SHP77 (cell line): ENCODE data around the gene NTN4.
"Not testable (repeated sequence)": the region's sequence is repeated elsewhere in the genome, so short reads cannot be mapped to it uniquely, and the experiment has no call there.

Source experiments
- DNase-seq, 2 experiments: peaks; one replicate each; lab custom pipeline; 2025; lab: John Stamatoyannopoulos, UW

Gene NTN4

DNA sequence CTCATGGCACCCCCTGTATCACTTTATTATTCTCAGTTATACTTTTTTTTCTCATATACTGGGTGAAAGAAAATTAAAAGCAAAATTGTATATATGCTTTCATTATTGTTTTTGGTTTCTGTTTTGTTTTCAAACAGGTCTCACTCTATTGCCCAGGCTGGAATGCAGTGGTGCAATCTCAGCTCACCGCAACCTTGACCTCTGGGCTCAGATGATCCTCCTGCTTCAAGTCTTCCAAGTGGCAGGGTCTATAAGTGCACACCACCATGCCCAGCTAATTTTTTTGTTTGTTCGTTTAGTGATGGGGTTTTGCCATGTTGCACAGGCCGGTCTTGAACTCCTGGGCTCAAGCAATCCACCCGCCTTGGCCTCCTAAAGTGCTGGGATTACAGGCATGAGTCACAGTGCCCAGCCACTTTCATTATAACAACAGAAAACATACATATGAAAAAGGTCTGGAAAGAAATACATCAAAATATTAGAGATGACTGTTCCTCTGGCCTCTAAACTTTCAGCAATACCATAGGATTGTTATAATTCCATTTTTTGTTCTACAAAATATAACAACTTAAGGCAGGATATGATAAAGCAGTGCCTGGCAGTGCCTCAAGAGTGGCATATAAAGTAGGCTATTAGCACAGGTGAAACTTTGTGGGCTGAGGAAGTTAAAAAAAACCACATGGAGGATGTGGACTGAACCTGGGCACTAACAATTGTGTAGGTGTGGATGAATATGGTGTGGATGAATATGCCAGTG, 5.8 kb upstream of the NTN4 start:
- no peak for DNase-seq

DNA sequence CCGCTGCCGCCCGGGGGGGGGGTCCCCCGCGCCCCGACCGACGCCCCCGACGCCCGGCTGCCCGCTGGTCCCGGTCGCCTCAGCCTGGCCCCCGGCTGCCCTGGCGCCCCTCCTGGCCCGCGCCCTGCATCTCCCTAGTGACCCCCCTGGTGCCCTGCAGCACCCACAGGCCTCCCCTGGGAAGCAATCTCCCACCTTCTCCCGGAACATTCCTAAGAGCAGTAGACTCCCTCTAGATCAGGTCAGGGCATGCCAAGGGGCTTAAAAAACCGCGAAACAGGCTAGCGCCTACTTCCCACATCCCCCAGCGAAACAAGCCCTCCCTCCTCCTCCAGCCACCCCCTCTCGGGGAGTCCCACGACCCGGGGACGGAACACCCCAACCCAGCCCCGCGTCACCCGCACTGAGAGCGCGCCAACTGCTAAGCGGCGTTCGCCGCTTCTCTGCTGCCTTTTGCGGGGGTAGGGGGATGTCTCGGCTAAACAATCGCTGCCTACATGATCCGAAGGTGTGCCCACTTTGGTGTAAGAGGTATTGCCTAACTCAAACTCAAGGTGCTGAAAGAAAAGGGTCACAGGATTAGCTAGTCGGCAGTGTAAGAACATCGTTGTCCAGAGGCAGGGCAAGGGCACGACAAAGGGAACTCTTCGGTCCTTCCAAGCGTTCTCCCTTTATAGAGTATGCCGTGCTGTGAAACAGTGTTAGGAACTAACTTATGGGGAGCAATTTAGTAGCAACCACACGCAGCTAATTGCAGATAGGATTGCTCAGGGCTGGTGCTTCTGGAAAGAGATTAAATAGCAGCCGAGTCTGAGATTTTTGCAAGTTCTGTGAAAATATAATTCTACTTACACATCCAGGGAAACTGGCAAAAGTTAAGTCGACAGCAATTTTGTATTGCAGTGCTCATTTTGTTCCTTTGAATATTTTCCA, 619 bp upstream of the NTN4 start:
- DNase-seq = no peak

DNA sequence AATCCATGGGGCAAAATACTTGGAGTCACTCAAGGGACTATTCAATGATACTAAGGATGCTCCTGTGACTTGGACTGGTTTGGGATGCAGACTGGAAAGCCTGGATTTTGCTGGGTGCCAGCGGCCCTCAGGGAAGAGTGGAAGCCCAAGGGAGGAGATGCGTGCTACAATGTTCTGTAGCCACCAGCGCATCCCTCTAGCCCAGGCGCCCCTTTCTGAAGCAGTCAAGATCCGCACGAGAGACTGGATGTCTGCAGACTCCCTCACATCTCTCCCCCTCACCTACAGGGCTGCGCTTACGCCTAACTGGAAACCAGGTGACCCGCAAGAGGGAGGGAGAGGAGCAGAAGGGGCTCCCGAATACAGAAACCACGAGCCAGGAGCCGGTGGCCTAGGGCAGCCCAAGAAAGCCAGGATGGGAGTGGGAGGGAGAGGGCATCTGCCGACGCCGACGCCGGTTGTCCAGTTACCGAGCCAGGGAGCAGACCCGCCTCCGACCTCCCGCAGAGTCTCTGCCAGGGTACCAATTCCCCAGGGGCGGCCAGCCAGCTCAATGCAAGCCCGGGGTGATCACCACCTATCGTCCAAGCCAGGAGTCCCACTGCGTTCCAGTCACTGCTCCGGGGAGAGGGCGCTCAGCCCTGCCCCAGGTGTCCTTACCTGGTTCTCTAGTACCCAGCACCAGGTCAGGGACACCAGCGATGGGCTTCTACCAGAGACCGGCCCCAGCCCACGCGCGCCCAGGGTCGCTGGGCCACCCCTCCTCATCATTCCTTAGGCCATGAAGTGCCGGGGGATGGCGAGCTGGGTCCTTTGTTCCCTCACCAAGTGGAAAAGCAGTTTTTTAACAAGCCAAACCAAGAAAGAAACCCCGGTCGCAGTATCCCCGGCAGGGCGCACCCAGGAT, 1.2 kb downstream of the NTN4 start:
- DNase-seq = peak; percentile 22 to 61

DNA sequence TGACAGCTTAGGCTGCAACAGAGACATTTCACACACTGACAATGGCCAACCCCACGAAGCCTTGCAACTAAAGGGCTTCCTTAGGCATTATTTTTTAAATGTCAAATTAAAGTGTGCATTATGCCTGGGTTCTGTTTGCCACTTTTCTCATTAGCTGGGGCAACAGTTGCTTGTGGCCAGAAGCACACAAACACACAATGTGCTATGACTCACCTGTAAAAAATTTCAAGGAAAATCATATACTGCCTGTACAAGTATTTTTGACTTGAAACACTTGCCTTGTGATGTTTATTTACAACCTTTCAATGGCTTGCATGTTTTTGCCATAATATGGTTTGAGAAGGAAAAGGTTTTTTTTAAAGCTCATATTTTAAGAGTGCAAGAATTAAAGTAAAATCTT, 1.9 kb downstream of the NTN4 start:
- no peak for DNase-seq

DNA sequence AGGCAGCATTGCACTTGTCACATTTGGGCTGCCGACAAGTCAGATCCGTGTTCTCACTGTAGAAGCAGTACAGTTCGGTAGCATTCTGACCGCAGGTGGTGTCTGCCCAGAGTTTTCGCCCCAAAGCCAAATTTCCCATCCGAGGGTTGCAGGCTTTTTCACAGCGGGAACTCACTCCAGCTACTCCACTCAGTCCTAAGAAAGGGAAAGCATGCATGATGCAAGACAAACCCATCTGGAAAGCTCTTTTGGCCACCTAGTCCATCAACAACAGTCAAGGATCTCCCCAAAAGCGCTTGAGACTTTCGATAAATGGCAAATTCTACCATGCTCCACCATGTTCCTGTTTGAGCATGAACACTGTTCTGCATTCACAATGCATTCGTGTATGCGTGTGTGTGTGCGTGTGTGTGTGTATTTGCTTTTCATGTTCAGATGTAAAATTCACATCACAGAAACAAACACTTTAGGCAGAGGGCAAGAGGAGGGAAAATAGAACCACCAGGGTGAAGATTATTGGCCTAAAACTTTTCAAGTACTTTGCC, 3.2 kb downstream of the NTN4 start:
- no peak for DNase-seq

DNA sequence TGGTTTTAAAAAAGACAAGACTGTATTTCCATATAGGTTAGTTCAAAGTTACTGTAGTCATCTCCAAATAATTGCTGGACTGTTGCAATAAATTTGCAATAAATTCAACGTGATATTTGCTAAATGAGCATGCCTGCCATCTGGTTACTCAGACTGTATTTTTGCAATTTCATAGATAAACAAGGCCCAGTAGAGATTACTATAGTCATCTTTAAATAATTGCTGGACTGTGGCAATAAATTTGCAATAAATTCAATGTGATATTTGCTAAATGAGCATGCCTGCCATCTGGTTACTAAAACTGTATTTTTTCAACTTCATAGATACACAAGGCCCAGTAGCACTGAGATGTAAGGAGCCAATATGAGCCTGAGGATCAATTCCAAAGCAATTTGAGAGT, 5.6 kb downstream of the NTN4 start:
- DNase-seq = no peak

DNA sequence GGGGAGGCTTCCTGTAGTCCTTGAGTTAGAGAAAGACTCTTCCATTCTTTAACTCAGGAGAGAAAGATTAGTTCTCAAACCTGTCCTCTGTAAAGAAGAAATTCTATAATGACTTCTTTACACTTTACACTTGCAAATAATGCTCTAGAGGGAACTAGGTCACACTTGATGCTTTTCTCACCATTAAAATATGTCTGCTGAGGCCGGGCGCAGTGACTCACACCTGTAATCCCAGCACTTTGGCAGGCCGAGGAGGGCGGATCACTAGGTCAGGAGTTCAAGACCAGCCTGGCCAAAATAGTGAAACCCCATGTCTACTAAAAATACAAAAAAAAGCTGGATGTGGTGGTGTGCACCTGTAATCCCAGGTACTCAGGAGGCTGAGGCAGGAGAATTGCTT, 6.3 kb downstream of the NTN4 start:
- no peak for DNase-seq

DNA sequence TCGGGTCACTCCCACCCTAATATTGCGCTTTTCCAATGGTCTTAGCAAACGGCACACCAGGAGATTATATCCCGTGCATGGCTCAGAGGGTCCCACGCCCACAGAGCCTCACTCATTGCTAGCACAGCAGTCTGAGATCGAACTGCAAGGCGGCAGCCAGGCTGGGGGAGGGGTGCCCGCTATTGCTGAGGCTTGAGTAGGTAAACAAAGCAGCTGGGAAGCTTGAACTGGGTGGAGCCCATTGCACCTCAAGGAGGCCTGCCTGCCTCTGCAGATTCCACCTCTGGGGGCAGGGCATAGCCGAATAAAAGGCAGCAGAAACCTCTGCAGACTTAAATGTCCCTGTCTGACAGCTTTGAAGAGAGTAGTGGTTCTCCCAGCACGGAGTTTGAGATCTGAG, 15.1 kb downstream of the NTN4 start:
- DNase-seq = not testable (repeated sequence)

DNA sequence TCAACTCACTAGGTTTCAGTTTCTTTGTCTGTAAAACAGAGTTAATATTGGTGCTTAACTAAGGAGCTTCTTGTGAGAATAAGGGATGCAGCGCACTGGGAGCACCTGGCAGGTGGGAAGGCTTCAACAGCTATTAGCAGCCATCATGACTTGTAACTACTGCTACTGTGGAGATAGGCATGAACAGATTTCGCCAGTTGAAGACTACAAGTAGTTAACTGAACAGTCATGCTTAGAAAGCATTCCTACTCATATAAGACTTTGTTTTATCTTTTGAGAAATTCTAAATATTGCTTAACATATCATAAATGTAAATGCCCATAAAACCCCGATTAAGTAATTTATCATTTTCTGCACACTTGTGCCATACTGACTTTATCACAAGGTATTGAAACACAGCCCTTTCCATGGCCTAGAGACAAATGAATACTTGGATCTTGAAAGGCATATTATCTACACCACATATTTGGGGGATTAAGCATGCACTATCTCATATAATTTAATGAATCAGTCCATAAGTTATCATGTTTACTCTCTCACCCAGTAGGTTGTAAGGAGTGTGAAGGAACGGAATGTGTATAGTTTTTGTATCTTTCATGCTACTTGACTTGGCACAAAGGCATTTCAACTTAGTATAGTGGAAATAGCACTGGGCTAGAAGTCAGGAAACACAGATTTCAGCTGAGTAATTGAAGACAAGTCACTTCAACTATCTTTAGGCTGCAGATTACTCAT, 16.1 kb downstream of the NTN4 start:
- DNase-seq = no peak

DNA sequence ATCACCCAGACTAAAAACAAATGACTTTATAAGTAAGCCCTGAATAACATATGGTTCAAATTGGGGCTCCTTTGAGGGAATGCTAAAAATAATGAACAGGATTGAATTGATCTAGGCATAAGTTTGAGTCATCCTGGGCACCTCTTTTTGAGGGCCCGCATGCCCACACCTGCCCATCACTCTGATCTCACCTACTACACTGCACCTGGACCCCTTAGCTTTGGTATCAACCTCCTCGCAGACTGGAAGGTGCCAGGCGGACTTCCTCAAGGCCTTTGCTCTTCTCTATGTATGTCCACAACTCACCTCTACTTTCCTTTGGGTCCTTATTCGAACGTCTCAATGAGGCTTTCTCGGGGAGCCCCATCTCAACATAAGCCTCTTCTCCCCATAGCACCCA, 17.2 kb downstream of the NTN4 start:
- no peak for DNase-seq

DNA sequence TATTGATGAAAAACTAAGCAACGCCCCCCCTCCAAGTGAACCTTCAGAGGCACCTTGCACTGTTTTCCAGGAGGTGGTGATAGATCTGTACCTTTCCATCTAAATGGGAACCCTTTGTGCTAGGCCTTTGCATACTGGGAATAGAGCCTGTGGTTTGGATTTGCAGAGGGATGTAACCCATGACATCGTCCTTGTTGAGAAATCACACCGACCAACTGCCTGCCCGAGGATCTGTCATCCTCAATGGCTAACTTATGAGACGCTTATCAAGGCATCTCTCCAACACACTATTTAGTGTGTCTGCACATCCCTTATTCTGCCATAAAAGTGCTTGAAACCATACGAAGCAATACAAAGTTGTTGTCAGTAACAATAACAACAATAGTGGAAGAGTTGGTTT, 22.9 kb downstream of the NTN4 start:
- no peak for DNase-seq

DNA sequence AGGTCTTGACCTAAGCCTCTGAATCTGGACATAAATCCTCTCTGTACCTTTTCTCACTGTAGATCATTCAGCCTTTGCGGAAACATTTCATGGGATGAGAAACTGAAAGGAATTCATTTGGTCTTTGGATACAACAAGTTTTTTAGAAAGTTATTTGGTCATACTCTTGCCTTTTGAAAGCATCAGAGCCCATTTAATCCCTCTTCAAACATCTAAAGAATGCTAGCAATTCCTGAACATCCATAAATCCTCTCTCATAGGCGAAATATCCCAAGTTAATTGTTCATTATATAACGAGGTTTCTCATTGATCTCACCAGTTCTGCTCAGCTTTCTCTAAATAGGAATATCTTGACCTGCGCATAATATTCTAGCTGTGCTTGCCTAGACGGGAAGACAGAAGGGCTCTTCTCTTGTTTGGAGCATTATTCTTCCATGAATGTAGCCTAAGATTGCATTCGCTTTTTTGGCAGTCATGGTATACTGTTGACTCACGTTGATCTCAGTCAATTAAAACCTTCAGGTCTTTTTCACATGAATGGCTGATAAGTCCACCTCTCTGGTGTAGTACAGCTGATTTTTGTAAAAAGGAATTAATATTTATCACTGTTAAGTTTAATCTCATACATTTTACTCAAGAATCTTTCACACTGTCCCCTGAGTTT, 24.1 kb downstream of the NTN4 start:
- no peak for DNase-seq

DNA sequence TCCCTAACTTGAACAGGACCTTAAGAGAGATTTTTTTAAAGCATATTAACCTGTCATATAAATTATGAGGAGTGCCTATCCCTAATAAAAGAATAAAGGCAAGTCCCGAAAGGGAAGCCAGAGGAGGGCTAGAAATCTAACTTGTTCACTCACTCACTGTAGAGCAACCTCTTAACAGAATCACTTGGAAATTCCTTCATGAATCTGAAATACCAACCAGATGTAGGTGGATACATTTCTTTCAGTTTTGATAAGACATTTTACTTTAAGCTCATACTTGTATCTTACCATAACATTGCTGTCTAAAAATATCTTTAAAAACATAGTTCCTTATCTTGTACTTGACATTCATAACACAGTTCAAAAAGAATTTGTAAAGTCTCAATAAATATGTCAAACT, 25.7 kb downstream of the NTN4 start:
- DNase-seq = no peak

DNA sequence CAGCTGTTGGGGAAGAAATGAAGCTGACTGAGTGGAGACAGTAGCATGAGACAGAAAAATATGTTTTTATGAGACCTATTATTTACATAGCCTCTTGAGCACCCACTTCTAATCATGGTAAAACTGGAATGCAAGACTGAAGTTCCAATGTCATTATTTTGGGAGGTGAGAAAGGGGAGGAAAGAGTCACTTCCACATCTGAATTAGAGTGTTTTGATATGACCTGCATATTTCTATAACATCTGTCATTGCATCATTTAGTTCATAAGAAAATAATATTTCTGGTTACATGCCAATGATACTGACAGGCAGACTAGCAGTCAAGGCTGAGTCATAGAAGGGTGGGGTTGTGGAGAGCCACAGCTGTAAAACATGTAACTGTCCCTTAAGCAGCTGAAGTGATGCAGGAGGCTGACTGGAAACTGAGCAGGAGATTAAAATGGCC, 26.7 kb downstream of the NTN4 start:
- peak; percentile 88 to 89 for DNase-seq

DNA sequence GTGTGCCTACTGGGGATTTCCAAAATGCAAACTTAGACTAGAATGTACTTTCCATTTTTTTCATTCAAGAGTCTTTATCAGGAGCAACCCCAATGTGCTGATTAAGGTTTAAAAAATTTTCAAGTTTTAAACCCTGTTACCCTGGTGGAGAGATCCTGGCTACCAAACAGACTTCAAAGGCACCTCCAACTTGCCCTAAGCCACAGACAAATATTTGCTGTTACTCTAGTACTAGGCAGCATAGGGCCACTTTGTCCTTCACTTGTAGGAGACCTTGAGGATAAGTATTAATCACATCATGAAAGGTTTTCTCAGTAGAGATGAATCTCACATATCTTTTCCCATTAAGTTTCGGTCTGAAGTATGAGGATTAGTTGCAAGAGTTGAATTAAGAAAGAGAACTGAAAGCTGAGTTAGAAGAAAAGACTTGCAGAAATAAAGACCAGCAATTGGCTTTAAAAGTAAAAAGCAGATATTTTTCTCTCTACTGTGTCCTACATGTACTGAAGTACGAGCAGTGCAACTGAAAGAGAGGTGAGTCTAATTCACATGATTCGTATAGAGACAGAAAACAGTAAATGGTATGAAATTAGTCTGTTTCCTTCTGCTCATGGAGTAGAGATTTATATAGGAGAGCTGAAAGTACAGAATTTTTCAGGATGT, 28.3 kb downstream of the NTN4 start:
- peak; percentile 27 to 45 for DNase-seq

DNA sequence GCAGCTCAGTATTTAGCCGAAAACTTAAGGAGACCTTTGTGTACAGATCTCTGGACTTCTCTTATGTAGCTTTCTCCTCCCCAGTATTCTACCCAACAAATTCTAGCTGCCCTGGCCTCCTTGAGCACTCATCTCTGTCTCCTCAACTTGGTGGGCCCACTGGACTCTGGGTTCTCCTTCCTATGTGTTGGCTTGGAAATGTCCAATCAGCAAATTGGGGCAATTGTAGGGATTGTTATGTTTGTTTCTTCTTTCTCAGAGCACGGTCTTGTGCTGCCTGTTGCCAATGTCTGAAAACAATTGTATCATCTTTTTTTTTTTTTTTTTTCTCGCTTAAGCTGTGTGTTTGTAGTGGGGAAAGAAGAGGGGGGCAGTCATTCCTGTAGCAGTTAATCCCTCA, 30.2 kb downstream of the NTN4 start:
- no peak for DNase-seq

DNA sequence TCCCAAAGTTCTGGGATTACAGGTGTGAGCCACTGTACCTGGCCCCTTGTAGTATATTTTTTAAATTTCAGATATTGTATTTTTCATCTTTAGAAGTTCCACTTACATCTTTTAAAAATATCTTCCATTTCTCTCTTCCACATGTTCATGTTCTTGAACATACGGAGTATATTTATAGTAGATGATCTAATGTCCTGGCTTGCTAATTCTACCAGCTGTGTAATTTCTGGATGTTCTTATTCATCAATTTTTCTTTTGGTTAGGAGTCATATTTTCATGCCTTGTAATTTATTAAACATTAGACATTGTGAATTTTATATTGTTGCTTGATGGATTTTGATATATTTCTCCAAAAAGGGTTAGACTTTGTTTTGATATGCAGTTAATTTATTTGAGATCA, 30.8 kb downstream of the NTN4 start:
- DNase-seq = no peak

DNA sequence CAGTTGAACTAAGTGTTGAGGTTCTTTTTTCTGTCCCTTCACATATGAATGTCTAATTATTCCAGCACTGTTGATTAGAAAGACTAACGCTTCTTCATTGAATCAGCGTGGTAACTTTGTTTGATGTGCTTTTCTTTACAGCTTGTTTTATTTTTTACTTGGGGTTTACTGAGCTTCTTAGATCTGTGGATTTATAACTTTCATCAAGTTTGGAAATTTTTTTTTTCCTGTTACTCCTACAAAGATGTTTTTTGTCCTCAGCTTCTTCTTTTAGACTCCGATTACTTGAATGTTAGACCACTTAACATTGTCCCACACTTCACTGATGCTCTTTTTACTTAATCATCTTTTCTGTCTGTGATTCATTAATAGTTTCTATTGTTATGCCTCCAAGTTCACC, 31.5 kb downstream of the NTN4 start:
- DNase-seq = no peak

DNA sequence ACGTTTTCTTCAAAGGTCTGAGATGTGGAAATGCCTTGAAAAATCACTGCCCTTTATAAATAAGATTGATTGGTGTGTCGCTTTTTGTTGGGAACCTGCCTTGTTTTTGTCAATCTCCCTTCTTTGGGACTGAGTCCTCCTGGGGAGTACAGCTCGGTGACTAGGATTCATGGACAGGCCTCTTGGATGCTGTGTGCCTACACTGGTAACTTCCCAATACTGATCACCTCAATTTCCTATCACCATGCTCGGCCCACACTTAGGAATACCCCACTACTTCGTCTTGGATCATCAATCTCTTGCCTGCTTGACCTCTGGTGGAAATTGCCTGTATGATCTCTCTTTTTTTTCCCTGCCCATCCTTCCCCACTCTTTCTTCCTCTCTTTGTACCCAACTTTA, 34.2 kb downstream of the NTN4 start:
- DNase-seq = no peak

DNA sequence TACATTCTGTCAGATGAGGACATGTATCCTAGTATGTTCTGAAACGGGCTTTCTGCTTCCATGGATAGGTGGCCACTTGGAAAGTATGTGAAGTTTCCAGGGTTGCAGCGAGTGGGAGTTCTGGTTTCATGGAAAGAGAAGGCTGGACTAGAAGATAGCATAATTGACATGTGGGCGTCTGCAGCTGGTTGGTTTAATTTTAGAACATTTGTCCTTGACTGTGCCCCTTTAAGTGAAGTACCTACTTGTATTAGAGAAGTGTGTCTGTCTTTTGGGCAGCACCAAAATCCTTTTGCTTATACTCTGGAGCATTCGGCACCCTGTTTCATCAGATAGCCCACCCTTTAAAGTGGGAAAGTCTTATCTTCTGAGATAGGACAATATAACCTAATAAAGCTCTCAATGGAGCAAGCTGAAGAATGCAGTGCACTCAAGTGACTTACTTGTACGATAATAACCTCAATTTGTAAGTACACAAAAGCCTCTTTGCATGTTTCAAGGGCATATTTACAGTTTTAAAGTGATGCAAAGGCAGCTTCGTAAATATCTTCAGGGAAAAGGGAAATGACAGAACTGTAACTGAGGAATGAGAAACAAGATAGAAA, 35.2 kb downstream of the NTN4 start:
- DNase-seq = no peak
